Activated CD4-positive, alpha-beta T cell treated with anti-CD3 and anti-CD28 coated beads, Interleukin-2, amount 10 ng/mL, durations not matched to agents 24 days and 14 days (primary cell): ENCODE data around the gene ASCL4. TPM values are rescaled to one million over a fixed set of nuclear protein-coding genes. Genes with fewer than 3 reads are reported as not detected.
A peak's percentile ranks its signal among the peaks of the same experiment; 100 is the strongest.

Source experiments
- DNase-seq: peaks from one replicate; pipeline ENCODE4 v3.0.0; 2022
- H3K27ac Mint-ChIP-seq: one replicate; pipeline ENCODE4 v1.8.0; 2022; ENCODE audit warnings: mild to moderate bottlenecking, mixed read lengths
- H3K27me3 Mint-ChIP-seq: one replicate; pipeline ENCODE4 v1.8.0; 2022; ENCODE audit warnings: mixed read lengths
- H3K36me3 Mint-ChIP-seq: one replicate; pipeline ENCODE4 v1.8.0; 2022; ENCODE audit warnings: low read depth, mild to moderate bottlenecking, mixed read lengths
- H3K4me1 Mint-ChIP-seq: one replicate; pipeline ENCODE4 v1.8.0; 2021; ENCODE audit warnings: mixed read lengths
- H3K4me3 Mint-ChIP-seq: one replicate; pipeline ENCODE4 v1.8.0; 2022; ENCODE audit warnings: mild to moderate bottlenecking, moderate library complexity, mixed read lengths
- H3K9me3 Mint-ChIP-seq: one replicate; pipeline ENCODE4 v1.8.0; 2021; ENCODE audit warnings: mixed read lengths
- intact Hi-C: fragments of 100-400 bp; cut with micrococcal nuclease; formaldehyde crosslinking; loops from one replicate; pipeline ENCODE4 v1.15.1; 2023
- total RNA-seq: library from RNA; stranded (reverse); gene quantifications from 2 replicates; pipeline ENCODE4 v1.2.3, GENCODE V29; 2022

The ASCL4 gene
- total RNA-seq, 1 donor from 2014 or later, result not detected

DNA sequence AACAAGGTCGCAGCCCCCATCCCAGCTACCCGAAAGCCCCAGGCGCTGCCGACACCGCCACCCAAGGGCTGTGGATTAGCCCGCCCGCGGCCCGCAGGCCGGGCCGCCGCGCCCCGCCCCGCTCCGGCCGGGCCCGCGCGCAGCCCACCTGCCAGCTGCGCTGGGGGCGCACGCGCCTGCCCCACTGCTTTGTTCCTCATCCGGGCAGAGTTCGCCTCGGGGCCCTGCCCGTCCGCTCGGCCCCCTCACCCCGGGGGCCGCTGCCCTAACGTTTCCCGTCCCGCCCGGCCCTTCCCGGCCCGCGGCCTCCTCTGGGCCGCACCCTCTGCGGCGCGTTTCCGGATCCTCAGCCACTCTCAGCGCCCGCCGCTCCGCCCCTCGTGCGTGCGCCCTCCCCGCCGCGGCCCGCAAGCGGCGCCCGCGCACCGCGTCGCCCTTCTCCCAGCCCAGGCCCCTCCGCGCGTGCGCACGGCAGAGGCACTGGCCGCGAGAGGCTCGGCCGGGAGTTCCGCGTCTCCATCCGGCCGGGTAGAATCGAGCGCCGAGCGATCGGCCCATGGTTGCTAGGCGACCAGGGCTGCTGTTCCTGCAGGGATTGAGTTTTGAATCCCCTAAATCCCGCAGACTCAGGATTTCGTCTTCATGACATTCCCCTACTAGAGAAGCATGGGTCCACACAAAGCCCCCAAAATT lies 13.5 kb upstream of the ASCL4 start, which contains the start of gene PRDM4:
Gene PRDM4 (minus strand): TSS at position 329 of the 693 bp plus-strand sequence. CDS start 622 bp downstream, outside the sequence.
- H3K27ac Mint-ChIP-seq, result peak within 1 kb of the TSS; percentile 88
- H3K4me1 Mint-ChIP-seq, result peaks cover 26% of the 10 kb centered on the region
- no peaks in the 10 kb centered on the region for H3K9me3 Mint-ChIP-seq
- H3K4me3 Mint-ChIP-seq, result peak within 1 kb of the TSS; percentile 93
- H3K27me3 Mint-ChIP-seq, result peaks cover 7% of the 10 kb centered on the region
- DNase-seq, result peak; percentile 98
- intact Hi-C loops, result loop anchor here (1.0 to 10.0 kb wide), 6 partner anchors 76 to 871 kb away; partner anchors contain the start of genes CRY1, FICD, PWP1 and SELPLG
- H3K36me3 Mint-ChIP-seq, result peaks cover 18% of the 10 kb centered on the region

GRCh38 chr12:107761502-107761904 lies 13.0 kb upstream of the ASCL4 start:
- Mint-ChIP-seq H3K4me1 (peaks cover 26% of the 10 kb centered on the region), H3K27ac (peak overlapping the region; percentile 88), H3K36me3 (peaks cover 15% of the 10 kb centered on the region), H3K27me3 (peaks cover 7% of the 10 kb centered on the region), H3K9me3 (no peaks in the 10 kb centered on the region), H3K4me3 (peak overlapping the region; percentile 93)
- DNase-seq, result no peak
- intact Hi-C loops, result loop anchor here (1.0 to 10.0 kb wide), 6 partner anchors 76 to 871 kb away; partner anchors contain the start of genes CRY1, FICD, PWP1 and SELPLG

DNA sequence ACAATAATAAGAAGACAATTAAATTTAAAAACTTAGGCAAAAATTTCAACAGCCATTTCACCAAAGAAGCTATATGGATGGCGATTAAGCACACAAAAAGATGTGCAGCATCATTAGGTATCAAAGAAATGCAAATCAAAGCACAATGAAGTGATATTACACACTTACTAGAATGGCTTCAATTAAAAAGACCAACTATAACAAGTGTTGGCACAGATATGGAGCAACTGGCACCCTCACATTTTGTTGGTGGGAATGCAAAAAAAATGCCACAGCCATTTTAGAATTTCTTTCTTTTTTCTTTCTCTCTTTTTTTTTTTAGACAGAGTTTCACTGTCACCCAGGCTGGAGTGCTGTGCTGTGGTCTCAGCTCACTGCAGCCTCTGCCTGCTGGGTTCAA lies 11.6 kb upstream of the ASCL4 start:
- H3K27me3 Mint-ChIP-seq, result peaks cover 17% of the 10 kb centered on the region
- no peaks in the 10 kb centered on the region for H3K9me3 Mint-ChIP-seq
- H3K4me3 Mint-ChIP-seq, result no peak overlapping the region
- no peak for DNase-seq
- peaks cover 22% of the 10 kb centered on the region for H3K4me1 Mint-ChIP-seq
- peaks cover 8% of the 10 kb centered on the region for H3K36me3 Mint-ChIP-seq
- intact Hi-C loops, result loop anchor here (5.0 to 10.0 kb wide), 2 partner anchors 752 to 869 kb away; partner anchors contain the start of genes FICD and SELPLG
- H3K27ac Mint-ChIP-seq, result no peak overlapping the region

GRCh38 chr12:107764626-107765025 lies 9.9 kb upstream of the ASCL4 start:
- no peaks in the 10 kb centered on the region for H3K9me3 Mint-ChIP-seq
- H3K36me3 Mint-ChIP-seq, result peaks cover 2% of the 10 kb centered on the region
- intact Hi-C loops, result loop anchor here (5.0 to 10.0 kb wide), 2 partner anchors 750 to 868 kb away; partner anchors contain the start of genes FICD and SELPLG
- no peak overlapping the region for H3K27ac Mint-ChIP-seq
- no peak for DNase-seq
- peaks cover 11% of the 10 kb centered on the region for H3K4me1 Mint-ChIP-seq
- peaks cover 17% of the 10 kb centered on the region for H3K27me3 Mint-ChIP-seq
- no peak overlapping the region for H3K4me3 Mint-ChIP-seq

DNA sequence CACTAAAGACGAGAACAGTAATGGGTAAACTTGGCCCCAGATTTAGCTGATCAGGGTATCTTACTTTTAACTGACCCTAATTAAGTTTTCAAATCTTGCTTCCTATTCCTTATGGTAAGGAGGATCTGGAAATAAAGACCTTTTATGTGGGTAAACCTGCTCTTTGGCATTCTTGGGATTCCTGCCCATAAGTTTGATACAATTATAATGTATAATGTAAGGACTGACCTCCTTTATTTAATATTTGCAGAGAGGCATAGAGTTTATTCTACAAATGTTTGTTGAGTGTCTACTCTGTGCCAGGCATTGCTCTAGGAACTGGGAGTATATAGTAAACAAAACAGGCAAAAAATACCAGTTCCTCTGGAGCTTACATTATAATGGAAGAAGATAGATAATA lies 9.2 kb upstream of the ASCL4 start:
- peaks cover 4% of the 10 kb centered on the region for H3K4me1 Mint-ChIP-seq
- intact Hi-C loops, result loop anchor here (10.0 kb wide), 1 partner anchor 749 kb away; the partner anchor contains the start of gene FICD
- no peaks in the 10 kb centered on the region for H3K9me3 Mint-ChIP-seq
- DNase-seq, result no peak
- no peaks in the 10 kb centered on the region for H3K36me3 Mint-ChIP-seq
- peaks cover 21% of the 10 kb centered on the region for H3K27me3 Mint-ChIP-seq
- H3K4me3 Mint-ChIP-seq, result no peak overlapping the region
- no peak overlapping the region for H3K27ac Mint-ChIP-seq

DNA sequence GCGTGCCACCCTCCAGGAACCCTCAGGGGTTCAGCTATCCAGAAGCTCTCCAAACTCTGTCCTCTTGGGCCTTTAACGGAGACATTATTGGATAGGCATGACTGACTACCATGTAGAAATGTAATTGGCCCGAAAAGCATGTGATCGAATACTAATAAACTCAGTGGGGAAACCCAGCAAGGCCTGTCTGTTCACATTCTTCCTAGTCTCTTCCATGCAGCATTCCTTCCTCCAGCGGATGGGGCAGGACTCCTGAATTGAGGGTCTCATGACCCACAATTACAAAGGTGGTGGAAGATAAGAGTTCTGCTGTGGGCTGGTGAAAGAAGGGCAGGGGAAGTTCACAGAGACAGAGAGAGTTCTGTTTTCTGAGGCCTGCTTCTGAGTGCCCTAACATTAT lies 7.0 kb upstream of the ASCL4 start:
- no peaks in the 10 kb centered on the region for H3K36me3 Mint-ChIP-seq
- no peaks in the 10 kb centered on the region for H3K4me1 Mint-ChIP-seq
- DNase-seq, result no peak
- H3K9me3 Mint-ChIP-seq, result no peaks in the 10 kb centered on the region
- no peak overlapping the region for H3K4me3 Mint-ChIP-seq
- H3K27me3 Mint-ChIP-seq, result peaks cover 32% of the 10 kb centered on the region
- no peak overlapping the region for H3K27ac Mint-ChIP-seq
- intact Hi-C loops, result loop anchor here (10.0 kb wide), 1 partner anchor 747 kb away; the partner anchor contains the start of gene FICD

GRCh38 chr12:107775093-107775721 lies 703 bp downstream of the ASCL4 start:
- peaks cover 70% of the 10 kb centered on the region for H3K27me3 Mint-ChIP-seq
- H3K27ac Mint-ChIP-seq, result no peak overlapping the region
- H3K4me3 Mint-ChIP-seq, result peak overlapping the region; percentile 34
- H3K9me3 Mint-ChIP-seq, result no peaks in the 10 kb centered on the region
- no peaks in the 10 kb centered on the region for H3K36me3 Mint-ChIP-seq
- intact Hi-C loops, result no loop called here
- peak; percentile 62 for DNase-seq
- peaks cover 20% of the 10 kb centered on the region for H3K4me1 Mint-ChIP-seq

DNA sequence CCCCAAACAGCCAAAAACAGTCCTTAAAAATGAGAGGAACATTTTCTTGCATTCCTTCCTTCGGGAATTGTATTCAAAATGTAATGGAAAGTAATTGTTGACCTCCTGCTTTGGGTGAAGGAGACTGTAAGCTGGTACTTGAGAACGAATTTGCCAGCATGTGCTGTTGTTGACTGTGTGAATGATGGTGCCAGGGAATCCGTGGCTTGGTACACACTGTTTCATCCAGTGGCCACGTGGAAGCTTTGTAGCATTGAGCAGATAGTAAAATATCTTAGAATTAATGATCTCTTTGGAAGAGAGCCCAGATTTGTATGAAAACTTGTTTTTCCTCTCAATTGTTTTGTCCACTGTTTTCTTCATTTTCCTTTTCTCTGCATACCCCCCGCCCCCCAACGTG lies 1.7 kb downstream of the ASCL4 start:
- H3K27ac Mint-ChIP-seq, result no peak overlapping the region
- no peaks in the 10 kb centered on the region for H3K36me3 Mint-ChIP-seq
- H3K27me3 Mint-ChIP-seq, result peaks cover 69% of the 10 kb centered on the region
- no peak for DNase-seq
- H3K9me3 Mint-ChIP-seq, result no peaks in the 10 kb centered on the region
- no peak overlapping the region for H3K4me3 Mint-ChIP-seq
- intact Hi-C loops, result no loop called here
- H3K4me1 Mint-ChIP-seq, result peaks cover 20% of the 10 kb centered on the region

DNA sequence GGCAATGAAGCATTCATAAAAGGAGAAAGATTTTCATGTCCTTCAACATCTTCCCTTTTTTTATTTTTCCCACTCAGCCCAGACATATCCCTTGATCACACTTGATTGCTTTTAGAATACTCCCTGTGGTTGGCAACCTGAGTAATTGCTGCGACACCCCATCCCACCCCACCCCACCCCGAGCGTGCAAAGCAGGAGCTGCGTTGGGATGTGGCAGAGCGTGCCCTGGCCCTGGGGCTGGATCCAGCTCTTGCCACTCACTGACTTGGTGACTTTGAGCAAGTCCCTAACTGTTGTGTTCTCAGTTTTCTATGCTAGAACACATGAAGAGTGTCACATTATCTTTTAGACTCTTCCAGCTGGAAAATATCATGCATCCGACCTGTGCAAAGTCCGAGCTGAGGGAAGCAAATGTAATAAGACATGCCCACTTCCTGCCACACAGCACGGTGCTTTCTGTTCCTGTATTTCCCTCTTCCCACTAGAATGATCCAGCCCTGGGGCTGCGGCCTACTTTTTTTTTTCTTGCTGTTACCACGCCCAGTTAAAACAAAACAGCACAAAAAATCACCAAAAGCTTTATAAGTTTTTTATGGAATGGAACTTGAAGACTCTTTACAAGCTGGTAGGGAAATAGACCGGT lies 4.0 kb downstream of the ASCL4 start:
- peaks cover 64% of the 10 kb centered on the region for H3K27me3 Mint-ChIP-seq
- no peak overlapping the region for H3K4me3 Mint-ChIP-seq
- intact Hi-C loops, result no loop called here
- H3K4me1 Mint-ChIP-seq, result peaks cover 20% of the 10 kb centered on the region
- no peak for DNase-seq
- H3K27ac Mint-ChIP-seq, result no peak overlapping the region
- H3K9me3 Mint-ChIP-seq, result no peaks in the 10 kb centered on the region
- no peaks in the 10 kb centered on the region for H3K36me3 Mint-ChIP-seq

DNA sequence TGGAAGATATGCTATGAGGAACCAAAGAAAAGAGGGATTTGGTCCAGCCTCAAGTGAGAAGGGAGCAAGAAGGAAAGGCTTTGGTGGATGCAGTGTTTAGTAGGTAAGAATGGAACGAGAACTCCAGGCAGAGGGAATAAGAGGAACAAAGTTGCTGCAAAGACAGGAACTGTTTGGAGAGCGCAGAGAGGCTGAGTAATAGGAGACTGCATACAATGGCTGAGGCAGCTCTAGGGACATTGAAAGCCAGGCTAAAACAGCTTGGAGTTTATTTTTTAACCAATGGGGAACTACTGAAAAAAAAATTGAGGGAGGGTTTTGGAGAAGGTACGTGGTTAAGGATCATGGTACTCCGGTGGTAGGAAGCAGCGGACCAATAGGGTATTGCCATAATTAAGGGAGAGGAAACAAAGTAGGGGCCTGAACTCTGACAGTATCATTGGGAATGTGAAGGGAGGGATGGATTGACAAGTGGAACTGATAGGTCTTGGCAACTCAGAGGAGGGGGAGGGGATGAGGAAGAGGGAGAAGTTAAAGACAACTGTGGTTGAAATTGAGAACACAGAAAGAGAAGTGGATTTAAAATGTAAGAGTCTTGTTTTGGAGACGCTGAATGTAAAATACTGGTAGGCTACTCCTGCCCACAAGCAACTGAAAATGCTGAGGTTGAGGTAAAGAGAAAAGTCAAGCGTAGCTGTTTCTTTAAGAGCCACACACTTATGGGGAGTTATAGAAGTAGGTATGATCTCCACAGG lies 4.8 kb downstream of the ASCL4 start:
- intact Hi-C loops, result no loop called here
- Mint-ChIP-seq H3K4me3 (no peak overlapping the region), H3K27ac (no peak overlapping the region), H3K36me3 (no peaks in the 10 kb centered on the region), H3K27me3 (peaks cover 56% of the 10 kb centered on the region), H3K4me1 (peaks cover 19% of the 10 kb centered on the region), H3K9me3 (no peaks in the 10 kb centered on the region)
- DNase-seq, result no peak

GRCh38 chr12:107780298-107780697 lies 5.8 kb downstream of the ASCL4 start:
- no peak for DNase-seq
- intact Hi-C loops, result no loop called here
- H3K27ac Mint-ChIP-seq, result no peak overlapping the region
- no peaks in the 10 kb centered on the region for H3K9me3 Mint-ChIP-seq
- H3K4me1 Mint-ChIP-seq, result peaks cover 12% of the 10 kb centered on the region
- no peaks in the 10 kb centered on the region for H3K36me3 Mint-ChIP-seq
- peaks cover 49% of the 10 kb centered on the region for H3K27me3 Mint-ChIP-seq
- no peak overlapping the region for H3K4me3 Mint-ChIP-seq

DNA sequence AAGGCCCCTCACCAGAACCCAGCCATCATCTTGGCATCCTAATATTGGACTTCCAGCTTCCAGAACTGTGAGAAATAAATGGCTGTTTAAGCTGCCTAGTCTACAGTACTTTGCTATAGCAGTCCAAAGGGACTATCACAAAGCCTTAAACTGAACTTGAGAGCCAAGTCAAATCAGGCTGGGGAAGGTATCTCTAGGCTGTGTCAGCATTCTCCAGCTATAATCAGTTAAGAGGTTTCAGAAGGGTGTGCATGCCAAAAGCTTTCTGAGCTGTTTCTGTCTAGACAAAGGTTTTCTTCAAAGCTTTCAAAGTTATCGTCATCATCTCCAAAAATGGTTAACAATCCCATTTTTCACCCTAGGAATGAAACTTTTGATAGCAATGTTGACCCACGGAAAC lies 7.6 kb downstream of the ASCL4 start:
- Mint-ChIP-seq H3K27me3 (peaks cover 35% of the 10 kb centered on the region), H3K4me3 (no peak overlapping the region), H3K27ac (no peak overlapping the region), H3K4me1 (peaks cover 10% of the 10 kb centered on the region), H3K9me3 (no peaks in the 10 kb centered on the region), H3K36me3 (no peaks in the 10 kb centered on the region)
- intact Hi-C loops, result no loop called here
- DNase-seq, result no peak
